H9 (cell line): ENCODE data around the gene AFDN. TPM values are rescaled to one million over a fixed set of nuclear protein-coding genes. Genes with fewer than 3 reads are reported as not detected.

ENCODE experiments used
- DNase-seq: peaks from one replicate; pipeline ENCODE4 v3.0.0-alpha.2; 2017
- H2AFZ ChIP-seq: one replicate; pipeline ENCODE4 v1.6.1; 2013; ENCODE audit warnings: mild to moderate bottlenecking, low read length, control low read depth, moderate library complexity
- H2AK5ac ChIP-seq: 2 replicates; pipeline ENCODE4 v1.6.1; 2013; ENCODE audit warnings: low read length, control low read depth, mixed read lengths; ENCODE audit not compliant: insufficient read length
- H2BK120ac ChIP-seq: one replicate; pipeline ENCODE4 v1.6.1; 2013; ENCODE audit warnings: low read depth, mild to moderate bottlenecking, low read length, control low read depth, inconsistent platforms; ENCODE audit not compliant: poor library complexity, severe bottlenecking
- H2BK12ac ChIP-seq: 2 replicates; pipeline ENCODE4 v1.6.1; 2013; ENCODE audit warnings: low read length, control low read depth, mixed read lengths, low read depth; ENCODE audit not compliant: insufficient read length
- H2BK15ac ChIP-seq: 2 replicates; pipeline ENCODE4 v1.6.1; 2013; ENCODE audit warnings: low read depth, low read length, control low read depth
- H2BK20ac ChIP-seq: one replicate; pipeline ENCODE4 v1.6.1; 2013; ENCODE audit warnings: low read depth, mild to moderate bottlenecking, low read length, control low read depth, inconsistent platforms; ENCODE audit not compliant: poor library complexity, severe bottlenecking
- H2BK5ac ChIP-seq: 2 replicates; pipeline ENCODE4 v1.6.1; 2013; ENCODE audit warnings: low read length, control low read depth, mixed read lengths; ENCODE audit not compliant: insufficient read length
- H3K14ac ChIP-seq: 2 replicates; pipeline ENCODE4 v1.6.1; 2013; ENCODE audit warnings: low read length, control low read depth; ENCODE audit not compliant: insufficient read depth
- H3K18ac ChIP-seq: 2 replicates; pipeline ENCODE4 v1.6.1; 2013; ENCODE audit warnings: low read depth, mild to moderate bottlenecking, mixed read lengths, low read length, control low read depth; ENCODE audit not compliant: insufficient read length
- H3K23ac ChIP-seq: 2 replicates; pipeline ENCODE4 v1.6.1; 2013; ENCODE audit warnings: low read length, control low read depth, mixed read lengths, low read depth; ENCODE audit not compliant: insufficient read length
- H3K23me2 ChIP-seq: 2 replicates; pipeline ENCODE4 v1.6.1; 2013; ENCODE audit warnings: low read depth, mild to moderate bottlenecking, mixed read lengths, low read length, control low read depth; ENCODE audit not compliant: insufficient read length, poor library complexity, severe bottlenecking
- H3K27ac ChIP-seq: 2 replicates; pipeline ENCODE4 v1.5.1; 2013; ENCODE audit warnings: low read length, control low read depth, mixed read lengths, low read depth; ENCODE audit not compliant: insufficient read length
- H3K27me3 ChIP-seq: 2 replicates; pipeline ENCODE4 v1.6.1; 2013; ENCODE audit warnings: low read length, control low read depth, inconsistent platforms; ENCODE audit not compliant: insufficient read depth
- H3K4ac ChIP-seq: 2 replicates; pipeline ENCODE4 v1.6.1; 2013; ENCODE audit warnings: low read depth, mild to moderate bottlenecking, control low read depth, inconsistent platforms, low read length, moderate library complexity
- H3K4me1 ChIP-seq: 2 replicates; pipeline ENCODE4 v1.6.1; 2013; ENCODE audit warnings: low read length, control low read depth, inconsistent platforms; ENCODE audit not compliant: insufficient read depth
- H3K4me2 ChIP-seq: 2 replicates; pipeline ENCODE4 v1.6.1; 2013; ENCODE audit warnings: low read length, control low read depth, mixed read lengths; ENCODE audit not compliant: insufficient read length, insufficient read depth
- H3K56ac ChIP-seq: 2 replicates; pipeline ENCODE4 v1.6.1; 2013; ENCODE audit warnings: low read depth, mild to moderate bottlenecking, mixed read lengths, low read length, control low read depth; ENCODE audit not compliant: insufficient read length
- H3K79me1 ChIP-seq: 2 replicates; pipeline ENCODE4 v1.6.1; 2013; ENCODE audit warnings: low read depth, mild to moderate bottlenecking, moderate library complexity, low read length, control low read depth, inconsistent platforms; ENCODE audit not compliant: insufficient read depth, poor library complexity, severe bottlenecking
- H3K79me2 ChIP-seq: 2 replicates; pipeline ENCODE4 v1.6.1; 2013; ENCODE audit warnings: low read length, control low read depth, inconsistent platforms; ENCODE audit not compliant: insufficient read depth
- H3K9ac ChIP-seq: 2 replicates; pipeline ENCODE4 v1.6.1; 2013; ENCODE audit warnings: low read length, control low read depth, mixed read lengths; ENCODE audit not compliant: insufficient read length; ENCODE audit errors: extremely low read depth
- H3K9me3 ChIP-seq: one replicate; pipeline ENCODE4 v1.6.1; 2013; ENCODE audit warnings: low read depth, low read length, inconsistent platforms; ENCODE audit not compliant: control insufficient read depth
- H3T11ph ChIP-seq: one replicate; pipeline ENCODE4 v1.6.1; 2013; ENCODE audit warnings: mild to moderate bottlenecking, low read length, control low read depth, inconsistent platforms
- H4K20me1 ChIP-seq: one replicate; pipeline ENCODE4 v1.6.1; 2013; ENCODE audit not compliant: control insufficient read depth, insufficient read length, insufficient read depth
- H4K5ac ChIP-seq: 2 replicates; pipeline ENCODE4 v1.6.1; 2013; ENCODE audit warnings: low read depth, mild to moderate bottlenecking, mixed read lengths, low read length, control low read depth; ENCODE audit not compliant: insufficient read length
- H4K8ac ChIP-seq: replicated peaks from 2 replicates; pipeline ENCODE4 v1.6.1; 2013; ENCODE audit warnings: low read length, control low read depth, mixed read lengths, low read depth; ENCODE audit not compliant: insufficient read length
- H4K91ac ChIP-seq: 2 replicates; pipeline ENCODE4 v1.6.1; 2013; ENCODE audit warnings: low read depth, mild to moderate bottlenecking, moderate library complexity, mixed read lengths, low read length, control low read depth; ENCODE audit not compliant: insufficient read length
- H3K27ac Mint-ChIP-seq, 3 experiments: 2 replicates in 2 of 3; 3 replicates in 1 of 3; pipeline ENCODE4 v1.8.0; 2020 to 2021; ENCODE audit warnings: mixed read lengths in 3 of 3, mild to moderate bottlenecking in 1 of 3, moderate library complexity in 1 of 3
- H3K27me3 Mint-ChIP-seq: 2 replicates; pipeline ENCODE4 v1.8.0; 2021; ENCODE audit warnings: low read depth, mild to moderate bottlenecking, moderate library complexity, mixed read lengths
- H3K36me3 Mint-ChIP-seq, 3 experiments: 2 replicates in 2 of 3; 3 replicates in 1 of 3; pipeline ENCODE4 v1.8.0; 2020 to 2021; ENCODE audit warnings: low read depth in 3 of 3, mixed read lengths in 3 of 3; ENCODE audit not compliant: insufficient read depth in 1 of 3
- H3K4me1 Mint-ChIP-seq, 2 experiments: 2 replicates each; pipeline ENCODE4 v1.8.0; 2020; ENCODE audit warnings: mixed read lengths in 2 of 2
- H3K4me3 Mint-ChIP-seq, 2 experiments: 2 replicates in 1 of 2; 3 replicates in 1 of 2; pipeline ENCODE4 v1.8.0; 2020 to 2021; ENCODE audit warnings: mild to moderate bottlenecking in 2 of 2, mixed read lengths in 2 of 2, moderate library complexity in 1 of 2
- H3K9me3 Mint-ChIP-seq, 2 experiments: 2 replicates in 1 of 2; 3 replicates in 1 of 2; pipeline ENCODE4 v1.8.0; 2020; ENCODE audit warnings: mild to moderate bottlenecking in 2 of 2, mixed read lengths in 2 of 2, moderate library complexity in 1 of 2
- CTCF ChIP-seq: fragments of 200-600 bp; sonication (generic); conservative IDR thresholded peaks from 3 replicates; pipeline ENCODE4 v1.8.0; 2021; ENCODE audit warnings: antibody characterized with exemption, mild to moderate bottlenecking
- WGBS: extraction: QIAGEN DNeasy Blood & Tissue Kit; methylation state at CpG from one replicate; pipeline ENCODE4 v1.1.7; 2013; ENCODE audit warnings: missing lambda C conversion rate, low lambda C conversion rate, mixed read lengths; ENCODE audit not compliant: insufficient read length; ENCODE audit errors: extremely low coverage; 5-methylcytosine and 5-hydroxymethylcytosine counted together
- total RNA-seq: library from RNA; stranded (reverse); gene quantifications from 2 replicates; pipeline ENCODE4 v1.2.1, GENCODE V29; 2021

The AFDN gene
- total RNA-seq, 1 experiment from 2014 or later: 157 TPM

- peaks cover 0 to 3% of the 10 kb centered on the region in 2 experiments; a peak in 1 of 4 replicates for H3K4me1 Mint-ChIP-seq
- Histone ChIP-seq H3K56ac (no peak overlapping the region), H3K27ac (no peak overlapping the region), H3K23ac (no peak overlapping the region), H3K9ac (no peak overlapping the region), H4K20me1 (no peaks in the 10 kb centered on the region), H3K4ac (no peak overlapping the region), H3K18ac (no peak overlapping the region), H2BK12ac (no peak overlapping the region), H2AK5ac (no peak overlapping the region), H2BK5ac (no peak overlapping the region), H3K9me3 (no peaks in the 10 kb centered on the region), H3K4me2 (no peak overlapping the region), H2AFZ (no peak overlapping the region), H3T11ph (no peak overlapping the region), H3K23me2 (no peaks in the 10 kb centered on the region), H3K79me2 (no peaks in the 10 kb centered on the region), H2BK20ac (no peak overlapping the region), H3K27me3 (no peaks in the 10 kb centered on the region; the same call in 1 of the 2 replicates), H4K8ac (no peak overlapping the region), H2BK120ac (no peak overlapping the region), H4K5ac (no peak overlapping the region), H2BK15ac (no peak overlapping the region), H3K4me1 (no peaks in the 10 kb centered on the region), H3K14ac (no peak overlapping the region), H3K79me1 (peaks cover 3% of the 10 kb centered on the region), H4K91ac (no peak overlapping the region)
- TF ChIP-seq CTCF: no peak
- no peaks in the 10 kb centered on the region for H3K9me3 Mint-ChIP-seq
- WGBS: no CpG with 5 or more reads among the region's 5 CpGs
- H3K27me3 Mint-ChIP-seq: no peaks in the 10 kb centered on the region
- DNase-seq: no peak
- H3K4me3 Mint-ChIP-seq: no peak overlapping the region
- H3K36me3 Mint-ChIP-seq: peaks cover 20 to 51% (median 43%) of the 10 kb centered on the region in 3 experiments
- H3K27ac Mint-ChIP-seq: no peak overlapping the region
Observed at GRCh38 chr6:167960579-167960978, 133.9 kb downstream of the AFDN start.
